HG02678 (cell line): ENCODE data around the gene ATP2B3.
"Not testable (repeated sequence)": the region's sequence is repeated elsewhere in the genome, so short reads cannot be mapped to it uniquely, and the experiment has no call there.

Source experiments
- ATAC-seq: cut with Tn5 transposase; IDR thresholded peaks from one replicate; pipeline ENCODE4 v1.9.1; 2021; ENCODE audit warnings: mild to moderate bottlenecking, moderate library complexity; ENCODE audit not compliant: unreplicated experiment

ATP2B3 gene

DNA sequence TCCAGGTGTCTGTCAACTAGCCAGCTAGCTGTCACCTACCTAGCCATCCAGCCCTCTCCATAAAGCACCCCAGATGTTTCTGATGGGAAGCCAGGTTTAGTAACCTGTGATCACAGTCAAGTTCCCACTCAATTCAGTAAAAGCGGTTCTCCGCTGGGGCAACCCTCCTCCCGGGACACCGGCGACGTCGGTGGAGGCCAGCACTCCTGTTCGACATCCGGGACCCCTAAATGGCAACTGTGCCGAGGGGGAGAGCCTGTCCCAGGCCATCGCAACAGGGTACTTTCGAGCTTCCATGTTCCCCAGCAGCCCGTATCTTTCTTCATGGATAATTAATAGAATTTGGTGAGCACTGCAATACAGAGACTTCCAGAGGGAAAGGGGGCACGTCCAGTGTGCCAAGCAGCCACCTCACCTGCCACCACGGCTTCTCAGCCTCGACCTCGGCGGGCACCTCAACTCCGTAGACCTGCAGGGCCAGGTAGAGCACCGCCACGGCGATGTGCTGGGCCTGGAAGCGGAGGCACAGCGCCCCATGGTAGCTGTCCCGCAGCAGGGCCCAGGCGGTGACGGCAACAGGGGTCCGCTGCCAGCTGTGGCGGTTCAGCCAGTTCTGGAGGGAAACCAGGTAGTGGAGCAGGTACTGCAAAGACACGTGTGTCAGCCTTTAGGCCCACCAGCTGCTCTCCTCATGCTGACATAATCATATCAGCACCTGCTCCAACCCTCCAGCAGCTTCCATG lies 74.8 kb downstream of the ATP2B3 start:
- no peak for ATAC-seq

DNA sequence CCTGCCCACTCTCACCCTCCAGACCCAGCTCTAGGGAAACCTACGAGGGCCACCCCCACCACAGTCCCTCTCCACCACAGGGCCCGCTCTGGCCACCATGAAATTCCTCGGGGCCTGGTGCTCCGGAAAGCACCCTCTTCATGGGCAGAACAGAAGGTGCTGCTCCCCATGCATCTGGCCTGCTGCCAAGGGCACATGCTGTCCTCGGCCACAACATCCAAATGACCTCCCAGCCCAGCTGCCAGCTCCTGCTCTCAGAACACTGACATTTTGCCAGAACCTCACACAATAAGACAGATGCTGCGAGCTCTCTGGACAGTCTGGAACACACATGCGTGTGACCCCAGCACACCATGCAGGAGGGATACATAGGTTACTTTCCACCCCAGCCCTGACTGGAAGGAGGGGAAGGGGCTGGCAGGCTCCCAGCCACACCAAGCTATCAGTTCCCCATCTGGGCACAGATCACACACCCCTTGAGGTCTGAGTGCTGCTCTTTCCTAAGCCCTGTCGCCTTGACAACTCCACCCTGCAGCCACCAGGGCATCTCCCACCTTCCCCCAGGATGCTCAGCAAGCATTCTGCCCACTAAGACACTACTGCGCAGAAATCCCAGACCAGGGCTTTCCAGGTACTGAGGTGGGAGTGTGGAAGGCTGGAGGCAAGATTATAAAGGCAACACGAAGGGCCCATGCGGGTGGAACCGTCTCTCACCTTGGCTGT lies 75.7 kb downstream of the ATP2B3 start:
- ATAC-seq: no peak

DNA sequence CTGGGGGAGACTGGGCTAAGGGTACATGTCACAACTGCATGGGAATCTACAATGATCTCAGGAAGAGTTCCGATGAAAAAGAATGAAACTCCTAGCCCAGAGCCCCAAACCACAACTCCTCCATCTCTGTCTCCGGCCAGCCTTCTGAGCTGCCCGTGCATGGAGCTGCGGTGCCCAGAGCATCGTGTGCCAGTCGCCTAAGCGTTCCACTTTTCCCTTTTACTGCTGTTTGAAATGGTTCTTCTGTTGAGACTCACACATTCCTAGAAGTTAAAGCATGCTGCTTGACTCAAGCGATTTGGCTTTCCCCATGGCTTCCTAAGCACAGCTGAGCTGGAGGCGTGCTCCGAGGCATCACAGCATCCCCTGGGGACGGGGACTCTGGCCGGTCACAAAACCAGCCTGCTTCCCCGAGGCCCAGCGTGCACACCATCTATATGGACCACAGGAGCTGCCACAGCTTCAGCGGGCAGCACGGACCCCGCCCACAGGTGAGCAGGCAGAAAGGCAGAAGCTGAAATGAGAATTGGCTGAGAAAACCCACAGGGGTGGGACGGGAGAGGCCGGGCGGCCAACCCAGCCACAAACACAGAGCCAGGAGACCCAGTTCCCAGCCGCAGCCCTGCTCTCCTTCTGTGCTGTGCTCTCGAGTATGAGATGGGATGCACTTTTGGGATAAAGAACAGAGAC lies 76.5 kb downstream of the ATP2B3 start:
- ATAC-seq: no peak

DNA sequence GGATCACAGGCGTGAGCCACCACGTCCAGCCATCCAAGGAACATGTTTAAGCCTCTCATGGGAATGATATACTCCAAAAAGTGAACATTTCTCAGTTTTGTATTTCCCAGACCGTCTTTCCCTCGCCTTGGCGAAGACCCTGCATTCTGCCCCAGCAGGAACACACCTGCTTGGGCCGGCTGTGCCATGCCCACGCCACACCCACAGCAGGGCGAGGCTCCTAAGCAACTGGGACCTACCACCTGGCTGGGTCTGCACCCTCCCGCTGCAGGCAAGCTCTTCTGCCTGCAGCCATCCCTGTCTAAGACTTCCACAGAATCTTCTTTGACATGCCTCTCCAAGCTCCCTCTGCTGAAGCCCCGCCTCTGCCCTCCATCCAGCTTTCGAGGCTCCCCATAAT lies 77.9 kb downstream of the ATP2B3 start:
- no peak for ATAC-seq

DNA sequence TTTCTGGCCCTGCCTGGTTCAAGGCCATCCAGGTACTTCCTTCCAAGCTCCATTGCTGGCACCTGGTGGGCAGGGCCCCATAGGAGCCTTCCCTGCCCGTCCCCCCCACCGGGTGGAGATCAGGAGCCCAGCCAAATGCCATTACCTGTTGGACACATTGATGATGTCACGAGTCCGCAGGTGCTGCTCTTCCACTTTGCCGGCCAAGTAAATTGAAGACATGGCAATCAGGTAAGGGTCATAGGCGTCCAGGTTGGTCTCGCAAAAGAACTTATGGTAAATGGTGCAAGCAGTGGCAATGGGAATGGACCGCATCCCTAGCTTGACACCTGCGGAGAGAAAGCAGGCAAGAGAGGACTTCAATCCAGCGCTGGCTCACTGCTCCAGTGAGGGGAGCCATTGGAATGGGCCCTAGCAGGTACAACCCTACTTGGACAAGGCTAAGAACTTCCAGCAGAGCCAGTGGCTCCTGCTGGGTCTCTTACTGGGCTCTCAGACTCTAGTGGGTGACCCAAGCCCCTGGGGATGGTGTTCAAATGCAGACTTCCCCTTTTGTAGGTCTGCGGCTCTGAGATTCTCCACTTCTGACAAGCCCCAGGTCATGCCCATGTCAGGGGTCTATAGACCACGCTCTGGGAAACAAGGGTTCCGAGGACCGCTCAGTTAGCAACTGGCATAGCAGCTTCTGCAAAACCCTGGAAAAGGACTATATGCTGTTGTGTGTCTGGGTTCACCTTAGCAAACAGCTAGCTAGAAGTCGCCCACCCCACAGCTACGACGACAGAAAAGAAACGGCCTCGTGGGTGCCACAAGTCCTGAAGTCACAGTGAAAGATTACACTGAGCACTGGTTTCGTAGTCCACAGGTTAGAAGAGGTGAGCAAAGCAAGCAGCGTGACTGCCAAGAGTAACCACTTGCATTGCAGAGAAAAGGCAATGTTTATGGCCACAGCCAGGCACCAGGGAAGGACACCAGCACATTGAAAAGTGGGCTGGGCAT lies 78.7 kb downstream of the ATP2B3 start:
- ATAC-seq: no peak

DNA sequence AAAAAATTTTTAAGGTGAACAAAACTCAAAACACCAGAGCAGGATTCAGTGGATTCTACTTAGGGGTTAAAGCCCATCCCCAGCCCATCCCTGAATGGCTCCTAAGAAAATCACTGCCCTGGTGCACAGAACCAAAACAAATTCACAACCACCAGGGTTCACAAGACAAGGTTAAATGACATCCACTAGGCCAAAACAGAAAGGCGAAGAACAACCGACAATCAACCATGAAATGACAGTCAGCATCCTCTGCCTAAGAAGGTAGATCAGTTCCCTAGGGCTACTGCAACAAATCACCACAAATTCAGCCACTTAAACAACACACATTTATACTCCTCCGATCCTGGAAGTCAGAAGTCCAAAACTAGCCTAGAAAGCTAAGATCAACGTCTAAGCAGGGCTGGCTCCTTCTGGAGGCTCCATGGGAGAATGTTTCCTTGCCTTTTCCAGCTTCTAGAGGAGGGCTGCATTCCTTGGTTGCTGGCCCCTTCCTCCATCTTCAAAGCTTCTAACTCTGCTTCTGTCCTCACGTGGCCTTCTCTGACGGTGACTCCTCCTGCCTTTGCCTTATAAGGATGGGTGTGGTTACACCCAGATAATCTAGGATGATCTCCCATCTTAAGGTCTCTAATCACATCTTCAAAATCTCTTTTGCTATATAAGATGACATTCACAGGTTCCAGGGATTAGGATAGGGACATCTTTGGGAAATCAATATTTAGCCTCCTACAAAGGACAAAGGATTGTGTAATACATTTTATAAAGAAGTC lies 79.7 kb downstream of the ATP2B3 start:
- ATAC-seq: no peak

DNA sequence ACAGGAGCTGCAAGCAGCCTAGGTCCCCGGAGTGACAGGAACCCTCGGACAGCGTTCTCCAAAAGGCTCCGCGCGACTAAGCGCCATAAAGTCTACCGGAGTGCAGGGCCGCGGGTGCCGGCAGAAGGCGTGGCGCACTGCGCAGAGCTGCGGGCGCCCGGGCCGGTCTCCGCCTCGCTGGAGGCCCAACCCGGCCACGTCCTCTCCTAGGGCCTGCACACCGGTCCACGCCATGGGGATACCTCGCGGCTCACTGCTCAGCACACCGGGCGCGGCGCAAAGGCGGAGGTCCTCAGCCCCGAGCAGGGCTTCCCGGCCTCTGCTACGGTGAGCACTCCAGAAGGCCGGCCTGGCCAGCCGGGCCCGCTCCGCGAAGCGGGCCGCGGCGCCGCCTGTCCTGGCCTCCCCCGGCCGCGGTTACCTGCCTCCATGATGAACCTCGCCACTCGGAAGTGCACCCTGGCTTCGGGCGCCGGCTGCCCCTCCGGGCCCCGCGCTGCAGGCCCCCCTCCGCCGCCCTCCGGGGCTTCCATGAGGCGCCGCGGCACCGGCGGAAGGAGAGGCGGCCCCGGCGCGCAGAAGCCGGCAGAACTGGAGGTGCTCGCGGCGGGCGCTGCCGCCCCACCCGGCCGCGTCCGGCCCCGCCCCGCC lies 81.2 kb downstream of the ATP2B3 start, which contains the start of gene CCNQ:
Gene CCNQ (minus strand): TSS at position 599 of the 651 bp plus-strand sequence. CDS start 66 bp downstream, at position 533.
- ATAC-seq: peak; percentile 51

DNA sequence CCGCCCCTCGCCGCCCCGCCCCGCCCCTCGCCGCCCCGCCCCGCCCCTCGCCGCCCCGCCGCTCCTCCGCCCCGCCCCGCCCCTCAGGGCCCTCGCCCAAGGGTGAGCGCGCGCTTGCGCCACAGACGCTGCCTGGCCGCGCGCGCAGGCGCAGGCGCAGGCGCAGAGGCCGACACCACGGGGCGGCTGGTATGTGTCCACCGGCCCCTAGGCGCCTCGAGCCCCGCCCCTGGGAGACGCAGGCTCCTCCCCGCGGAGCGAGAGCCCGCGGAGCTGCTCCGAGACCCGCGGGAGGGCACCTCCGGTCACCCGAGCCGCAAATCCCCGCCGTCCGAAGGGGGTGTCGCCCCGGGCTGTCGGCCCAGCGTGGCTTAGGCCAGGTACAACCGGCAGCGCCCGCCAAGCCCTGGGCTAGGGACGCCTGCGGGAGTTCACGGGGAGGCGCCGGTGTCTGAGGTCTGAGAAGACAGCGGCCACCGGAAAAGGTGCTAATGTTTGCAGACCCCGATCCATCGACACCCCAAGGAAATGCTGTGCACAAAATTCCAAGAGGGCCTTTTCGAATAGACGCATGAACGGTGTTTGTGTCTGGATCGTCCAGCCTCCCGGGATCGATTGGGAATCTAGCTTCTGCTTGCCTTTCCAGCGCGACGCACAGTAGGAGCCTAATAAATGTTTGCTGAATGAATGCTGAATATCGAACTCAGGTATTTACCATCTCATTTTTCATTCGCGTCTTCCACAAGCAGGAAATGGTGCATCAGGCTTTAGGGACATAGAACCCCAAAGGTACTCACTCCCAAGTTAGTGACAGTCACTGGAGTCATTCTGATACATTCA lies 82.0 kb downstream of the ATP2B3 start:
- ATAC-seq: peak; percentile 91

DNA sequence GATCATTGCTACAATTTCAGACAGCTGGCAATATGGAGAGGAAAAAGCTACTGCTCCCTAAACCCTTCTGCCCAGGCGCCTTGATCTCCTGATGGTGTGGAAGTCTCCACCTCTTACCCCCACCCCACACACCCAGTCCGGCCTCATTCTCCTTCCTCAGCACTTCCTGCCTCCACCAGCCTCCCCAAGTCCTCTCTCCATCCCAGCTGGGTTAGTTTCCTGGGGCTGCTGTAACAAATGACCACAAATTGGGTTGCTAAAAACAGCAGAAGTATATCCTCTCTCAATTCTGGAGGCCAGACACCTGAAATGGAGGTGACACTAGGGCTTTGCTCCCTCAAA lies 82.6 kb downstream of the ATP2B3 start:
- ATAC-seq: no peak

DNA sequence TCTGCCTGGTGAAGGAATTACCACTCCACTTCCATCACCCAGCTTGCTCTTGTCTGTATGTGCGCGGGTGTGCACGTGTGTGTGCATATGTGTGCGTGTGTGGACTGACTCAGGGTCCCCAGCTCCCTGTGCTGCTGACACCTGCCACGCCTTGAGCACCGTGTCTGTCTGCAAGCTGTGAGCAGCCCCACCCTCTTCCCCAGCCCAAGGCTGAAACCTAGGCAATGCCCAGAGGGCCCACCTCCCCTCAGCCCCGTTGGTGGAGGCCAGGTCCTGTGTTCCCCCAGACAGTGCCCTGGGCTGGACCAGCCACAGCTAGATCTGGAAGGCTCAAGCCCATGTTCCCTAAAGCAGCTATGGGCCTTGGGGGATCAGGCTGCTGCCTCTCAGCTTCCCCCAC lies 83.5 kb downstream of the ATP2B3 start:
- ATAC-seq: no peak

DNA sequence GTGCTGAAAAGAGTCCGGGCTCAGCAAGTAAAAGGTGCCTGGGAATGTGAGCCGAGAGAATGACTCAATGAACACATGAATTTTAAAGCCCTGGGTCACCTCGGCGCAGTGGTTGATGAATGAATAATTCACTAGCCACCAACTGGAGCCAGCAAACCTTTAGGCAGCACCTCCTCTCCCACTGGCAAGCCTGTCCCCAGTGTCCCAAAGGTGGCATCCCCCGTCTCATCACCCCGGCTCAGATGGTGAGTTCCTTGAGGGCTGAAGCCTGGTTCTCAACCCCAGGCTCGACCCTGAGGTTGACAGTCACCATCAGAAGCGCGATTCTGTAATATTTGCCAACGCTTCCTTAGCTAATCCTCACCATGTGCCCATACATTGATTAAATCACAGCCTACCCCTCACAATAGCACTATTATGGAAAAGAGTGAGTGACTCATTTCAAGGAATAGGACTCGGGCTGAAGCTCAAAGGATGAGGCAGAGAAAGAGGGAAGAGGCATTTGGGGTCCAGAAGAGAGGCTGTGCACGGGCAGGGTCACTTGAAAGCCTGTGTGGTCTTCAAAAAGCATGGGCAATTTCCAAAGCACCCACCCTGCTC lies 84.2 kb downstream of the ATP2B3 start:
- no peak for ATAC-seq

DNA sequence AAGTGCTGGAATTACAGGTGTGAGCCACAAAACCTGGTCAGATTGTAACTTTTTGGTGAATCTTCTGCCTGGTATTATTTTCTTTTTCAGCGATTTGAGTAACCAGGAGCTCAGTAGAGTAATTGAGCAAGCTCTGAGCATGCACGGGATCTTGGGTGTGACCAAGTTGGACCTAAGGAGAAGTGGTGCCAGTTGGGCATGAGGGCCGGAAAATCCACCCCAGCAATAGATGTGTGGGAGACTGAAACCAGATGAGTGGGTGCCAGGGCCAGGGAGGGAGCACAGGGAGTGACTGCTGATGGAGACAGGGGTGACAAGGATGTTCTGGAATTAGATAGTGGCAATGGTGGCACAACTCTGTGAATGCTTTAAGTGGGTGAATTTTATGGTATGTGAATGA lies 85.2 kb downstream of the ATP2B3 start:
- ATAC-seq: no peak

DNA sequence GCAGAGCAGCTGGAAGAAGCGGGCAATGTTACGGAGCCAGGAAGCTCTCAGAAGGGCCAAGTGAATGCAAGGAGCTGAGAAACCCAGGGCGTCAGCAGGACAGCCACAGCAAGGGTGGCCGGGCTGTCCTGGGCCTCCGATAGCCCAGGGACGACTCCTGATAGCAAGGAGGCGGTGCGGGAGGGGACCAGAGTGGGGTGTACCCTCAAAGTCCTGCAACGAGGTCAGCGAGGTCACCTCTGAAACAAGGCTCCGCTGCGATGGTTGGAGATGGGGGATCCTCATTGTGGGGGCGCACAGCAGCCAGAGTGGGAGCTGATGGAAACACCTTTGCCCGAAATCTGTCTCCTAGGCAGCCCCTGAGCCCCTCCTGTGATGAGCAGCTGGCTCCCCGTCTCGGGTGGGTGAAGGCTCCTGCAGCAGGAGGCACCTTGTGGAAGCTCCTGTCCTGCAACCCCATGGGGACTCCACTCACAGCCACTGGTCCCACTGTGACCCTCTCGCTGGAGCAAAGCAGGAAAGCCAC lies 85.8 kb downstream of the ATP2B3 start:
- no peak for ATAC-seq

DNA sequence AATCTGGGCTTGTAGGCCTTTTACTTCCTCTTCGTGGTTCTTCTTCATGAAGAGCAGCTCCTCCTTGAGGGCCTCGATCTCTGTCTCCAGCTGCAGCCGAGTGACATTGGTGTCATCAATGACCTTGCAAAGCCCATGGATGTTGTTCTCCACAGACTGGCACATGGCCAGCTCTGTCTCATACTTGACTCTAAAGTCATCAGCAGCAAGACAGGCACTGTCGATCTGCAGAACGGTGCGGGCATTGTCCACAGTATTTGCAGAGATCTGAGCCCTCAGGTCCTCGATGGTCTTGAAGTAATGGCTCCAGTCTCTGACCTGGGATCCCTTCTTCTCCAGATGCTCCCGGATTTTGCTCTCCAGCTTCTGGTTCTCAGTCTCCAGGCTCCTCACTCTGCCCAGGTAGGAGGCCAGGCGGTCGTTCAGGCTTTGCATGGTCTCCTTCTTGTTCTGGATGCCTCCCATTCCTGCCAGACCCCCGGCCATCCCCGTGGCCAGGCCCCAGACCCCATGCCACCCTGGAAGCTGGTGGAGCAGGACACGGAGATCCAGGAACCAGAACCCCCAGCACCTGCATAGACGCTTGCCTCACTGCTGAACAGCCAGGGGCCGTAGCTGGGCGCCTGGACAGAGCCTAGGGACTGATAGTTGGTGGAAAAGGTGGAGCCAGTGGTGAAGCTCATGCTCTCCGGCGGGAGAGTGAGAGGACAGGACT lies 87.4 kb downstream of the ATP2B3 start:
- not testable (repeated sequence) for ATAC-seq

DNA sequence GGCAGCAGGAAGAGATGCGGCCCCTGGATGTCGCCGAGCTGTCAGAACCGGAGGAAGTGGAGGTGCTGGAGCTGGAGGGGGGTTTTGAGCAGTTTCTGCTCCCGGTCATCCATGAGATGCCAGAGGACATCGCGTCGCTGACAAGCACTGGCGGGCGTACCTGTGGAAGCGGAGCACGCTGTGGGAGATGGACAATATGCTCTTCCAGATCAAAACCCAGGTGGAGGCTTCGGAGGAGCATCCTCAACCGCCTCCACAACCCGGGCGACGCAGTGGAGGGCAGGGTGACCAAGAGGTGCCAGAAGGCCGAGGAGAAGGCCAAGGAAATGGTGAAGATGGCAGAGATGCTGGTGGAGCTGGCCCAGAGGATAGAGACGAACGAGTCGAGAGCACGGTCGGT lies 89.1 kb downstream of the ATP2B3 start:
- ATAC-seq: no peak

DNA sequence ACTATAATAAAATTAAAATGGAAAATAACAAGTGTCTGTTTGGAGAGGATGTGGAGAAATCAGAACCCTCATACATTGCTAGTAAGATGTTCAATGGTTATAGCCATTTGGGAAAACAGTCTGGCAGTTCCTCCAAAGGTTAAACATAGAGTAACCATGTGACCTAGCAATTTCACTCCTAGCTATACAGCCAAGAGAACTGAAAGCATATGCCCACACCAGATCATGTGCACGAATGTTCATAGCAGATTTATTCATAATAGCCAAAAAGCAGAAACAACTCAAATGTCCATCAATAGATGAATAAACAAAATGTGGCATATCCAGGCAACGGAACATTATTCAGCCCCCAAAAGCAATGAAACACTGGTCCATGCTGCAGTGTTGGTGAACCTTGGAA lies 90.9 kb downstream of the ATP2B3 start:
- no peak for ATAC-seq

DNA sequence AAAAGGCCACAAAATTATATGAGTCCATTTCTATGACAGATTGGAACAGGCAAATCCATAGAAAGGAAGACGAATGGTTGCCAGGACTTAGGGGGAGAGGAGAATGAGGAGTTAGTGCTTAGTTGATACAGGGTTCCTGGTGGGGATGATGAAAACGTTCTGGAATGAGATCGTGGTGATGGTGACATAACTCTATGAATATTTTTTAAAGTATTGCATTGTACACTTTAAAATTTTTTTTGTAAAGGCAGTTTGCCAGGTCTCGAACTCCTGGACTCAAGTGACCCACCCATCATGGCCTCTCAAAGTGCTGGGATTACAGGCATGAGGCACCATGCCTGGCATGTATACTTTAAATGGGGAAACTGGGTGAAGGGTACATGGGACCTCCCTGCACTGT lies 91.4 kb downstream of the ATP2B3 start:
- no peak for ATAC-seq
